Activated CD4-positive, alpha-beta T cell treated with anti-CD3 and anti-CD28 coated beads for 24 hours (primary cell): Measurements from ENCODE around the gene TNS1.

Experiments
- DNase-seq, 2 donors: peaks; one replicate each; pipeline ENCODE4 v3.0.0-alpha.2; 2020; ENCODE audit warnings: low read depth in 2 of 2

The TNS1 gene

GRCh38 chr2:217956586-217957457 lies 46.0 kb downstream of the TNS1 start:
- DNase-seq, result no peak

GRCh38 chr2:217955881-217956493 lies 46.8 kb downstream of the TNS1 start:
- DNase-seq, result no peak

- no peak for DNase-seq
Observed at GRCh38 chr2:217954971-217955740, 47.6 kb downstream of the TNS1 start.

GRCh38 chr2:217954469-217954868 lies 48.3 kb downstream of the TNS1 start:
- DNase-seq, result no peak

GRCh38 chr2:217954051-217954450 lies 48.7 kb downstream of the TNS1 start:
- DNase-seq, result no peak

- DNase-seq, result no peak
Observed at GRCh38 chr2:217953531-217953932, 49.3 kb downstream of the TNS1 start.

- DNase-seq, result no peak
Observed at GRCh38 chr2:217953011-217953481, 49.7 kb downstream of the TNS1 start.

GRCh38 chr2:217952409-217952808 lies 50.4 kb downstream of the TNS1 start:
- DNase-seq, result no peak

- no peak for DNase-seq
Observed at GRCh38 chr2:217951521-217952247, 51.1 kb downstream of the TNS1 start.

GRCh38 chr2:217951091-217951490 lies 51.7 kb downstream of the TNS1 start:
- no peak for DNase-seq

GRCh38 chr2:217950401-217950871 lies 52.4 kb downstream of the TNS1 start:
- DNase-seq, result no peak

- no peak for DNase-seq
Observed at GRCh38 chr2:217949447-217949846, 53.3 kb downstream of the TNS1 start.

GRCh38 chr2:217948897-217949296 lies 53.9 kb downstream of the TNS1 start:
- no peak for DNase-seq

GRCh38 chr2:217948351-217948791 lies 54.4 kb downstream of the TNS1 start:
- DNase-seq, result no peak

GRCh38 chr2:217947383-217948350 lies 55.1 kb downstream of the TNS1 start:
- no peak for DNase-seq

- no peak for DNase-seq
Observed at GRCh38 chr2:217946051-217946450, 56.7 kb downstream of the TNS1 start.

- no peak for DNase-seq
Observed at GRCh38 chr2:217945530-217945929, 57.3 kb downstream of the TNS1 start.

- no peak for DNase-seq
Observed at GRCh38 chr2:217944923-217945322, 57.9 kb downstream of the TNS1 start.

GRCh38 chr2:217944366-217944765 lies 58.4 kb downstream of the TNS1 start:
- DNase-seq, result no peak
